Lung (tissue), 12 donors: Measurements from ENCODE around the gene DNAJC8. TPM values are rescaled to one million over a fixed set of nuclear protein-coding genes. Genes with fewer than 3 reads are reported as not detected.

ENCODE experiments used
- ATAC-seq: fragments of 200-7000 bp; cut with Tn5 transposase; one replicate; pipeline ENCODE4 v1.9.1; 2020; ENCODE audit warnings: moderate number of reproducible peaks; ENCODE audit not compliant: insufficient read depth, low FRiP score
- DNase-seq, 3 donors: peaks; one replicate each; pipeline ENCODE4 v3.0.0-alpha.2; 2013 to 2017
- H3K27ac ChIP-seq, 2 donors: one replicate each; pipeline ENCODE4 v1.5.1; 2013; ENCODE audit warnings: mild to moderate bottlenecking in 2 of 2, moderate library complexity in 2 of 2, control low read depth in 1 of 2, inconsistent platforms in 1 of 2, low read depth in 1 of 2, low read length in 1 of 2
- H3K27me3 ChIP-seq, 3 donors: one replicate each; pipeline ENCODE4 v1.5.1; 2013; ENCODE audit warnings: low read length in 2 of 3; ENCODE audit not compliant: control insufficient read depth in 3 of 3, insufficient read depth in 3 of 3
- H3K36me3 ChIP-seq, 4 donors: one replicate each; pipeline ENCODE4 v1.5.1; 2013; ENCODE audit warnings: low read length in 4 of 4, mild to moderate bottlenecking in 1 of 4, moderate library complexity in 1 of 4; ENCODE audit not compliant: control insufficient read depth in 4 of 4, insufficient read depth in 4 of 4
- H3K4me1 ChIP-seq, 5 donors: one replicate each; pipeline ENCODE4 v1.5.1; 2013; ENCODE audit warnings: low read length in 5 of 5, mild to moderate bottlenecking in 2 of 5, moderate library complexity in 1 of 5; ENCODE audit not compliant: control insufficient read depth in 5 of 5, insufficient read depth in 5 of 5
- H3K4me3 ChIP-seq: one replicate; pipeline ENCODE4 v1.5.1; 2013; ENCODE audit warnings: mild to moderate bottlenecking, control low read depth, moderate library complexity
- H3K9ac ChIP-seq, 2 donors: one replicate each; pipeline ENCODE4 v1.5.1; 2013; ENCODE audit warnings: low read length in 2 of 2, control low read depth in 1 of 2; ENCODE audit not compliant: insufficient read depth in 1 of 2
- H3K9me3 ChIP-seq, 4 donors: one replicate each; pipeline ENCODE4 v1.5.1; 2013; ENCODE audit warnings: low read length in 3 of 4, mild to moderate bottlenecking in 1 of 4, moderate library complexity in 1 of 4; ENCODE audit not compliant: control insufficient read depth in 4 of 4, insufficient read depth in 3 of 4
- WGBS, 2 donors: extraction: QIAGEN DNeasy Blood & Tissue Kit; methylation state at CpG; one replicate each; pipeline ENCODE4 v1.1.7; 2013; 5-methylcytosine and 5-hydroxymethylcytosine counted together
- polyA plus RNA-seq, 2 donors: library from polyadenylated mRNA; stranded (reverse); fragments of 200-250 nt; gene quantifications; one replicate each; pipeline ENCODE4 v1.2.1, GENCODE V29; 2013
- total RNA-seq, 2 donors: library from RNA; depleted of rRNA in 1 of 2; stranded (reverse); fragments of >200 nt in 1 of 2; gene quantifications; one replicate each; pipeline ENCODE4 v1.2.1, GENCODE V29; 2014 to 2021
- TF ChIP-seq, protein P1 (sequence below): IDR thresholded peaks from 2 replicates; pipeline ENCODE4 v1.5.1; 2012; ENCODE audit warnings: mild to moderate bottlenecking; ENCODE audit errors: control extremely low read depth, extremely low read depth
- donor health status: control.
- donor health status: control.
- donor health status: Bipolar disorder and iron deficiency.
- donor health status: healthy.
- donor health status: DM: yes; HTN: yes; CAD: no.

DNAJC8 gene
- total and polyA plus RNA-seq, 4 donors, result 38.9 to 84.0 (median 65.8) TPM

DNA sequence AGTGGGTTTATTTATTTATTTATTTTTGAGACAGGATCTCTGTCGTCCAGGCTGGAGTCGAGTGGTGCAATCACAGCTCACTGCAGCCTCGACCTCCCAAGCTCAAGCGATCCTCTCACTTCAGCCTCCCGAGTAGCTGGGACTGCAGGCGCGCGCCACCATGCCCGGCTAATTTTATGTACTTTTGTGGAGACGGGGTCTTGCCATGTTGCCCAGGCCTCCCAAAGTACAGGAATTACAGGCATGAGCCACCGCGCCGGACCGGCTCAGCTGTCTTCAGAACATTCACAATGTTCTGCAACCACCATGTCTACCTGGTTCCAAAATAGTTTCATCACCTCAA is 406 bp upstream of the DNAJC8 start:
- H3K36me3 ChIP-seq, result peaks cover 0 to 8% (median 3%) of the 10 kb centered on the region in 4 donors
- H3K27me3 ChIP-seq, result no peaks in the 10 kb centered on the region
- peak overlapping the region in 1 of 2 donors; percentile 30 for H3K27ac ChIP-seq
- H3K4me3 ChIP-seq, result no peak overlapping the region
- peak overlapping the region in 1 of 2 donors; percentile 28 for H3K9ac ChIP-seq
- peaks cover 4 to 15% (median 6%) of the 10 kb centered on the region in 5 donors for H3K4me1 ChIP-seq
- TF ChIP-seq, protein P1, sequence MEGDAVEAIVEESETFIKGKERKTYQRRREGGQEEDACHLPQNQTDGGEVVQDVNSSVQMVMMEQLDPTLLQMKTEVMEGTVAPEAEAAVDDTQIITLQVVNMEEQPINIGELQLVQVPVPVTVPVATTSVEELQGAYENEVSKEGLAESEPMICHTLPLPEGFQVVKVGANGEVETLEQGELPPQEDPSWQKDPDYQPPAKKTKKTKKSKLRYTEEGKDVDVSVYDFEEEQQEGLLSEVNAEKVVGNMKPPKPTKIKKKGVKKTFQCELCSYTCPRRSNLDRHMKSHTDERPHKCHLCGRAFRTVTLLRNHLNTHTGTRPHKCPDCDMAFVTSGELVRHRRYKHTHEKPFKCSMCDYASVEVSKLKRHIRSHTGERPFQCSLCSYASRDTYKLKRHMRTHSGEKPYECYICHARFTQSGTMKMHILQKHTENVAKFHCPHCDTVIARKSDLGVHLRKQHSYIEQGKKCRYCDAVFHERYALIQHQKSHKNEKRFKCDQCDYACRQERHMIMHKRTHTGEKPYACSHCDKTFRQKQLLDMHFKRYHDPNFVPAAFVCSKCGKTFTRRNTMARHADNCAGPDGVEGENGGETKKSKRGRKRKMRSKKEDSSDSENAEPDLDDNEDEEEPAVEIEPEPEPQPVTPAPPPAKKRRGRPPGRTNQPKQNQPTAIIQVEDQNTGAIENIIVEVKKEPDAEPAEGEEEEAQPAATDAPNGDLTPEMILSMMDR, result no peak
- 66 to 69% methylated on average over 14 of the region's 14 CpGs for WGBS, 2 donors
- ATAC-seq, result no peak
- no peak for DNase-seq
- H3K9me3 ChIP-seq, result no peaks in the 10 kb centered on the region

DNA sequence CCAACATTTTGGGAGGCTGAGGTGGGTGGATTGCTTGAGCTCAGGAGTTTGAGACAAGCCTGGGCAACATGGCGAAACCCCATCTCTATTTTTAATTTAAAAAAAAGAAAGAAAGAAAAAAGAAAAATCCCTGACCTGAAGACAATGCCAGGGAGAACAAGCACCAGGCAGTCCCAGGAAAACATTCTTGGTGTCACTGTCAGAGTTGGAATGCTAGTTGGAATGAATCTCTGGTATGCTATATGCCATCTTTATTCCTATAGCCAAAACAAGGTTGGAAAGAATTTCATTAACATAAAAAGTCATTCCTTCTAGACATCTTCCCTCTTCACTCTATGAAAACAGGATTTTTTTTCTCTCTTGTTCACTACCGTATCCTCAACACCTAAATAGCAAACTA is 2.8 kb downstream of the DNAJC8 start:
- DNase-seq, result no peak
- WGBS, 2 donors, result 86 to 97% methylated on average over 2 of the region's 2 CpGs
- Histone ChIP-seq H3K4me3 (no peak overlapping the region), H3K36me3 (peaks cover 8 to 21% (median 17%) of the 10 kb centered on the region in 4 donors), H3K9me3 (no peaks in the 10 kb centered on the region), H3K4me1 (peaks cover 0 to 7% (median 0%) of the 10 kb centered on the region in 5 donors), H3K27ac (no peak overlapping the region), H3K9ac (no peak overlapping the region), H3K27me3 (no peaks in the 10 kb centered on the region)
- TF ChIP-seq, protein P1, result no peak
- no peak for ATAC-seq

DNA sequence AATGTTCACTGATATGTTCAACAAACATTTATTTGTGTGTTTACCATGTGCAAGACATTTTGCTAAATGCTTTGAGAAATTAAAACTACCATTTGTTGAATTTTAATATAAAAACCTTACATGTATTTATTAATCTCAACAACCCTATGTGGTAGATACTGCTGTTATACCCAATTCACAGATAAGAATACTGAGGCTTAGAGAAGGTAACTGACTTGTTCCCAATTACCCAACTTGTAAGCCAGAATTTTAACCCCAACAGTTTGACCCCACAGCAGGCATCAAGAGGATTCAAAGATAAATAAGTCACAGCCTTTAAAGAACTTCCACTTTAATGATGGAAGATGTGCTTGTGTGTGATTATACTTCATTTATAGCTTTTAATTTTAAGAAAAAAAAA is 3.7 kb downstream of the DNAJC8 start:
- ATAC-seq (no peak), DNase-seq (no peak)
- H3K27me3 ChIP-seq, result no peaks in the 10 kb centered on the region
- H3K9me3 ChIP-seq, result no peaks in the 10 kb centered on the region
- H3K4me3 ChIP-seq, result no peak overlapping the region
- H3K27ac ChIP-seq, result no peak overlapping the region
- no peak overlapping the region for H3K9ac ChIP-seq
- H3K4me1 ChIP-seq, result peaks cover 0 to 7% (median 0%) of the 10 kb centered on the region in 5 donors
- H3K36me3 ChIP-seq, result peaks cover 11 to 26% (median 21%) of the 10 kb centered on the region in 4 donors
- TF ChIP-seq, protein P1, result no peak

- no peak overlapping the region for H3K27ac ChIP-seq
- no peak overlapping the region for H3K4me3 ChIP-seq
- no peaks in the 10 kb centered on the region for H3K27me3 ChIP-seq
- no peak overlapping the region for H3K9ac ChIP-seq
- no peak for DNase-seq
- no peaks in the 10 kb centered on the region for H3K9me3 ChIP-seq
- ATAC-seq, result no peak
- peaks cover 4 to 31% (median 18%) of the 10 kb centered on the region in 4 donors for H3K36me3 ChIP-seq
- H3K4me1 ChIP-seq, result no peaks in the 10 kb centered on the region
- 42 to 88% methylated on average over 2 of the region's 2 CpGs for WGBS, 2 donors
- TF ChIP-seq, protein P1, result no peak
Measured at GRCh38 chr1:28213315-28213714, 19.5 kb downstream of the DNAJC8 start.
